Endothelial cell of umbilical vein (primary cell): ENCODE measurements around the gene TEKT5.
A peak's percentile ranks its signal among the peaks of the same experiment; 100 is the strongest.

Experiments
- GATA2 ChIP-seq: IDR thresholded peaks from 2 replicates; pipeline ENCODE4 v1.7.0; 2011; ENCODE audit warnings: low read depth, mild to moderate bottlenecking, moderate library complexity, mixed read lengths, low read length; ENCODE audit not compliant: insufficient read length, insufficient read depth
- JUN ChIP-seq: IDR thresholded peaks from 2 replicates; pipeline ENCODE4 v1.6.1; 2011; ENCODE audit warnings: borderline replicate concordance, low read depth; ENCODE audit not compliant: insufficient read length, insufficient read depth
- MAX ChIP-seq: IDR thresholded peaks from 2 replicates; pipeline ENCODE4 v1.6.1; 2011; ENCODE audit not compliant: insufficient read depth, insufficient read length
- MYC ChIP-seq: IDR thresholded peaks from one replicate; pipeline ENCODE4 v1.6.1; 2011; ENCODE audit warnings: mild to moderate bottlenecking, low read depth, low read length
- POLR2A ChIP-seq: IDR thresholded peaks from 2 replicates; pipeline ENCODE4 v1.6.1; 2012; ENCODE audit warnings: low read depth, mild to moderate bottlenecking, control low read depth, low read length
- POLR2AphosphoS5 ChIP-seq: IDR thresholded peaks from 2 replicates; pipeline ENCODE4 v1.6.1; 2012; ENCODE audit warnings: low read depth, mild to moderate bottlenecking, control low read depth, low read length, moderate library complexity; ENCODE audit not compliant: insufficient read depth
- TF ChIP-seq, protein P1 (sequence below), 2 donors: IDR thresholded peaks; 1 replicate in 1 of 2; 2 replicates in 1 of 2; pipeline ENCODE4 v1.5.1; 2011; ENCODE audit warnings: low read length in 2 of 2, mild to moderate bottlenecking in 2 of 2, moderate library complexity in 2 of 2, control low read depth in 1 of 2, inconsistent platforms in 1 of 2, low read depth in 1 of 2; ENCODE audit not compliant: insufficient read depth in 1 of 2; ENCODE audit errors: extremely low read depth in 1 of 2

DNA sequence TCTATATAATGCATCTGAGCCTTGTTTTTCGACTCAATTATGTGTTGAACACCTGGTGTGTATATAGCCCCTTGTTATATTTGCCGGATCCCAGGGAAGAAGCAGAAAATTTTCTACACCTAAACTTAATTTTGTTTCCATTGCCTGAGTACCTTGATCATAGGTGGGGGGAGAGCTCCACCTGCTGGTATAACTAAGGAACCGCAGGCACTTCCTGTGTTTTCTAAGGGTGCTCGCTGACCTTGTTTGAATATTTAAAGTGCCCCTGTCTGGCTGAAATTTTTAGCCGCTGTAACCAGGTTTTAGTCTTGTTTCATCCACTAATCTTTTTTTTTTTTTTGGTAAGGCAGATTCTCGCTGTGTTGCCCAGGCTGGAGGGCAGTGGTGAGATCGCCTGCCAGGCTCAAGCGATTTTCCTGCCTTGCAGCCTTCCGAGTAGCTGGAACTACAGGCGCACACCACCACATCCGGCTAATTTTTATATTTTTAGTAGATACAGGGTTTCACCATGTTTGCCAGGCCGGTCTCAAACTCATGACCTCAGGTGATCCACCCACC, 42.4 kb upstream of the TEKT5 start:
- TF ChIP-seq POLR2A (no peak), JUN (no peak), POLR2AphosphoS5 (no peak), MAX (no peak), MYC (no peak), GATA2 (no peak)
- TF ChIP-seq, protein P1, sequence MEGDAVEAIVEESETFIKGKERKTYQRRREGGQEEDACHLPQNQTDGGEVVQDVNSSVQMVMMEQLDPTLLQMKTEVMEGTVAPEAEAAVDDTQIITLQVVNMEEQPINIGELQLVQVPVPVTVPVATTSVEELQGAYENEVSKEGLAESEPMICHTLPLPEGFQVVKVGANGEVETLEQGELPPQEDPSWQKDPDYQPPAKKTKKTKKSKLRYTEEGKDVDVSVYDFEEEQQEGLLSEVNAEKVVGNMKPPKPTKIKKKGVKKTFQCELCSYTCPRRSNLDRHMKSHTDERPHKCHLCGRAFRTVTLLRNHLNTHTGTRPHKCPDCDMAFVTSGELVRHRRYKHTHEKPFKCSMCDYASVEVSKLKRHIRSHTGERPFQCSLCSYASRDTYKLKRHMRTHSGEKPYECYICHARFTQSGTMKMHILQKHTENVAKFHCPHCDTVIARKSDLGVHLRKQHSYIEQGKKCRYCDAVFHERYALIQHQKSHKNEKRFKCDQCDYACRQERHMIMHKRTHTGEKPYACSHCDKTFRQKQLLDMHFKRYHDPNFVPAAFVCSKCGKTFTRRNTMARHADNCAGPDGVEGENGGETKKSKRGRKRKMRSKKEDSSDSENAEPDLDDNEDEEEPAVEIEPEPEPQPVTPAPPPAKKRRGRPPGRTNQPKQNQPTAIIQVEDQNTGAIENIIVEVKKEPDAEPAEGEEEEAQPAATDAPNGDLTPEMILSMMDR (IDR thresholded peaks at IDR 0.05; ENCODE audit: extremely low read depth in 1 of 2, insufficient read depth in 1 of 2, low read depth in 1 of 2, low read length in 2 of 2): peak; percentile 77 to 82
